Cardiac muscle cell (in vitro differentiated cells and primary cell): ENCODE data around the gene DAAM1. TPM values are rescaled to one million over a fixed set of nuclear protein-coding genes. Genes with fewer than 3 reads are reported as not detected.

Experiments used
- DNase-seq, 2 donors: peaks; one replicate each; pipeline versions ENCODE4 v3.0.0 to v3.0.0-alpha.2; 2010 to 2017; ENCODE audit warnings: low read depth in 1 of 2, low spot score in 1 of 2
- H3K27ac ChIP-seq: fragments of 200-600 bp; sonication (generic); 2 replicates; pipeline ENCODE4 v1.5.1; 2016
- H3K27me3 ChIP-seq: fragments of 200-600 bp; sonication (generic); 2 replicates; pipeline ENCODE4 v1.6.0; 2016; ENCODE audit warnings: control low read depth
- H3K36me3 ChIP-seq: fragments of 200-600 bp; sonication (generic); 2 replicates; pipeline ENCODE4 v1.5.1; 2016; ENCODE audit warnings: control low read depth
- H3K4me1 ChIP-seq: fragments of 200-600 bp; sonication (generic); 2 replicates; pipeline ENCODE4 v1.8.1; 2017; ENCODE audit warnings: low read depth, mild to moderate bottlenecking, mixed run types
- H3K4me3 ChIP-seq: fragments of 200-600 bp; sonication (generic); 2 replicates; pipeline ENCODE4 v1.5.1; 2016; ENCODE audit warnings: mild to moderate bottlenecking
- H3K9me3 ChIP-seq: fragments of 200-600 bp; sonication (generic); 2 replicates; pipeline ENCODE4 v1.5.1; 2017; ENCODE audit warnings: low read depth, mild to moderate bottlenecking, control low read depth
- CTCF ChIP-seq: IDR thresholded peaks from 2 replicates; pipeline ENCODE4 v1.5.1; 2012; ENCODE audit warnings: low read depth, mild to moderate bottlenecking, low read length
- polyA plus RNA-seq: library from polyadenylated mRNA; unstranded; fragments of >200 nt; fragmentation: Nextera tagmentation; extraction: Ambion mirVana; gene quantifications from 2 replicates; pipeline ENCODE4 v1.2.1, GENCODE V29; 2016
- total RNA-seq: library from RNA; depleted of rRNA; stranded (reverse); fragments of >200 nt; gene quantifications from 2 replicates; pipeline ENCODE4 v1.2.3, GENCODE V29; 2016

Gene DAAM1
- total and polyA plus RNA-seq, 2 experiments from 2014 or later, result 33.9 to 34.2 TPM

GRCh38 chr14:59277659-59278058, 89.2 kb downstream of the DAAM1 start:
- H3K27me3 ChIP-seq, result no peaks in the 10 kb centered on the region
- TF ChIP-seq CTCF, result no peak
- no peaks in the 10 kb centered on the region for H3K9me3 ChIP-seq
- no peak for DNase-seq
- H3K36me3 ChIP-seq, result no peaks in the 10 kb centered on the region
- H3K4me3 ChIP-seq, result no peak overlapping the region
- H3K4me1 ChIP-seq, result peaks cover 24% of the 10 kb centered on the region
- H3K27ac ChIP-seq, result no peak overlapping the region

GRCh38 chr14:59278111-59278510, 89.6 kb downstream of the DAAM1 start:
- no peak for TF ChIP-seq CTCF
- Histone ChIP-seq H3K4me1 (peaks cover 24% of the 10 kb centered on the region), H3K27me3 (no peaks in the 10 kb centered on the region), H3K36me3 (no peaks in the 10 kb centered on the region), H3K4me3 (no peak overlapping the region), H3K27ac (no peak overlapping the region), H3K9me3 (no peaks in the 10 kb centered on the region)
- DNase-seq, result peak in 1 of 2 donors; percentile 88

- H3K27ac ChIP-seq, result no peak overlapping the region
- H3K9me3 ChIP-seq, result no peaks in the 10 kb centered on the region
- H3K4me3 ChIP-seq, result no peak overlapping the region
- H3K27me3 ChIP-seq, result no peaks in the 10 kb centered on the region
- H3K36me3 ChIP-seq, result no peaks in the 10 kb centered on the region
- no peak for TF ChIP-seq CTCF
- no peak for DNase-seq
- H3K4me1 ChIP-seq, result peaks cover 12% of the 10 kb centered on the region
These were observed 92.5 kb downstream of the DAAM1 start for GRCh38 chr14:59280961-59281360.

DNA sequence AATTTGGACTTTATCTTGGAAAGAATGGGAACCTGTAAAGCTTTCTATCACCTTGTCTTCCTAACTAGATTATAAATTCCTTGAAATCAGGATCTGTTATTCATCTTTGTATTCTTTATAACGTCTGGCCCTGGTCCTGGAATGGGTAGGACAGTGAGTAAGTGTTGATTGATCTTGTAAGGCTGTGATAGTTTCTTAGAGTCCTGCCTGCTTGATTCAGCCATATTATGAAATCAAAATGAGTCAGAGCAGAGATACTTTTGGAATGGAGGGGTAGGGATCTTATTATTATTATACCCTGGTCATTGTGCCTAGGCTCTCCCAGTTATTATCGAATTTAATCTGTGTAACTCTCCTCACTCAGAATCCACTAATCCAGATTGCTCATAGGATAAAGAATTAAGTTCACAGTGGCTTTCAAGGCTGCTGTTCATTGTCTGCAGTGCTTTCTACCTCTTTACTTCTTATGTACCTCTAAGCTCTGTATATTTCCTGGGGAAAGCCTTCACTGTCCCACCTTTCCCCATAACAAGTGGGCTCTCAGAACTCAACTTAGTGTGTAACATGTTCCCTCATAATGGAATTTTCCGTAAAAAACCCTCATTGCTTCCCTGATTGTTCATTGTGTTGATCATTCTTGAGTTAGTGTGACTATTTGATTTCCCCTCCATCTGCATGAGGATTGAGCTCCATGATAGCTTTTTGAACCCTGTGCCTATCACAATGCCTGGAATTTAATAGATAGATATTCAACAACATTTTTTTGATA, 93.3 kb downstream of the DAAM1 start:
- DNase-seq, result peak in 1 of 2 donors; percentile 69

GRCh38 chr14:59282378-59282765, 93.9 kb downstream of the DAAM1 start:
- no peaks in the 10 kb centered on the region for H3K4me1 ChIP-seq
- no peaks in the 10 kb centered on the region for H3K36me3 ChIP-seq
- peak in 1 of 2 donors; percentile 60 for DNase-seq
- H3K9me3 ChIP-seq, result no peaks in the 10 kb centered on the region
- no peaks in the 10 kb centered on the region for H3K27me3 ChIP-seq
- H3K4me3 ChIP-seq, result no peak overlapping the region
- H3K27ac ChIP-seq, result no peak overlapping the region
- no peak for TF ChIP-seq CTCF

More for the DNA sequence above, 93.3 kb downstream of the DAAM1 start:
- H3K36me3 ChIP-seq, result no peaks in the 10 kb centered on the region
- no peak overlapping the region for H3K27ac ChIP-seq
- no peaks in the 10 kb centered on the region for H3K27me3 ChIP-seq
- H3K4me3 ChIP-seq, result no peak overlapping the region
- H3K4me1 ChIP-seq, result peaks cover 4% of the 10 kb centered on the region
- no peak for TF ChIP-seq CTCF
- H3K9me3 ChIP-seq, result no peaks in the 10 kb centered on the region
